Erythroblast (primary cell): Measurements from ENCODE around the gene FBLIM1.

ENCODE experiments used
- GATA1 ChIP-seq: IDR thresholded peaks from 2 replicates; pipeline ENCODE4 v1.6.1; 2011; ENCODE audit warnings: low read depth, mild to moderate bottlenecking, control low read depth, low read length, moderate library complexity
- POLR2A ChIP-seq: IDR thresholded peaks from 2 replicates; pipeline ENCODE4 v1.6.1; 2011; ENCODE audit warnings: mild to moderate bottlenecking, low read length

DNA sequence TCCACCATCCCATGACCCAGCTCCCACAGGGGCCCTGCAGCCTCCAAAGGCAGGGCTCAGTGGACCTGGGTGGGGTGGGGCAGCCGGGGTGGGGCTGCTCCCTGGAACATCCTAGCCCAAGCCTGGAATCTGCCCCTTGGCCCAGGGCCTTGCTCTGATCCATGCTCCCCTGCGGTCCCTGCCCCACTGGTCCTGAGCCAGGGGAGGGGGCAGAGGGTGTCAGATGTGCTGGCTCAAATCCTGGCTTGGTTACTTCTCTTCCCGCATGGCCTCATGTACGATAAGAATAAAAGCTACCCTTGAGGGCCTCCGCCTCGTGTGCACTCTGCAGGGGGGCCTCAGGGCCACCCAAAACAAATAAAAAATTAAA lies 21.7 kb upstream of the FBLIM1 start:
- TF ChIP-seq POLR2A = no peak
- no peak for TF ChIP-seq GATA1
